ENCODE data around the gene CR1L. TPM values are rescaled to one million over a fixed set of nuclear protein-coding genes. Genes with fewer than 3 reads are reported as not detected.

The CR1L gene
- total and polyA plus RNA-seq, 2 of the 8 experiments (the other 6 are each of a cell fraction or from before 2014, with no cell fraction given), result 0.39 TPM; not detected in 1

DNA sequence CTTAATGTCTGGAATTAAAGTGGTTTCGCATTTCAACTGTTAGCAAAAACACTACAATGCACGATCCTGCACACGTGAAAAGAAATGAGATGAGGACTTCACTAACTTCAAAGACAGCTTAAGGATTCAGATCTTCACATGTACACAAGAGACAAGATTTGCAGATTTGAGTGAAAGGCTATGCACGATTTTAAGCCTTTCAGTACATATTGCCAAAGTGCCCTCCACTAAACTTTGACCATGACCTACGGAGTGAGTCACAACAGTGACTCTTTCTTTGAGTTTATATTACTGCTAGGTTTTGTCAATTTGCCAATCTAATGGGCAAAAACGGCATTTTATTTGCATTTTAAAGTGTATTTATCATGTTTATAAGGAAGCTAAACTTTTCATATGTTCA is 41.2 kb upstream of the CR1L start (continued):
- TF ChIP-seq GABPA (IDR thresholded peaks at IDR 0.05; ENCODE audit: borderline replicate concordance, insufficient read depth, low read length) (no peak), EP300 (IDR thresholded peaks at IDR 0.05; ENCODE audit: borderline replicate concordance in 1 of 2, low read depth in 2 of 2, low read length in 2 of 2) (no peak), JUND (IDR thresholded peaks at IDR 0.05; ENCODE audit: low read length) (no peak), TCF12 (IDR thresholded peaks at IDR 0.05; ENCODE audit: low read depth, low read length) (no peak), PHF8 (conservative IDR thresholded peaks at IDR 0.05; ENCODE audit: low read depth, low read length) (no peak)
- TF ChIP-seq, protein P1, sequence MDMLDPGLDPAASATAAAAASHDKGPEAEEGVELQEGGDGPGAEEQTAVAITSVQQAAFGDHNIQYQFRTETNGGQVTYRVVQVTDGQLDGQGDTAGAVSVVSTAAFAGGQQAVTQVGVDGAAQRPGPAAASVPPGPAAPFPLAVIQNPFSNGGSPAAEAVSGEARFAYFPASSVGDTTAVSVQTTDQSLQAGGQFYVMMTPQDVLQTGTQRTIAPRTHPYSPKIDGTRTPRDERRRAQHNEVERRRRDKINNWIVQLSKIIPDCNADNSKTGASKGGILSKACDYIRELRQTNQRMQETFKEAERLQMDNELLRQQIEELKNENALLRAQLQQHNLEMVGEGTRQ (IDR thresholded peaks at IDR 0.05; ENCODE audit: low read length), result no peak
